ENCODE measurements around the gene GPR158. TPM values are rescaled to one million over a fixed set of nuclear protein-coding genes. Genes with fewer than 3 reads are reported as not detected.

Gene GPR158
- total and polyA plus RNA-seq, 11 donors = 0.05 TPM; not detected in 9

DNA sequence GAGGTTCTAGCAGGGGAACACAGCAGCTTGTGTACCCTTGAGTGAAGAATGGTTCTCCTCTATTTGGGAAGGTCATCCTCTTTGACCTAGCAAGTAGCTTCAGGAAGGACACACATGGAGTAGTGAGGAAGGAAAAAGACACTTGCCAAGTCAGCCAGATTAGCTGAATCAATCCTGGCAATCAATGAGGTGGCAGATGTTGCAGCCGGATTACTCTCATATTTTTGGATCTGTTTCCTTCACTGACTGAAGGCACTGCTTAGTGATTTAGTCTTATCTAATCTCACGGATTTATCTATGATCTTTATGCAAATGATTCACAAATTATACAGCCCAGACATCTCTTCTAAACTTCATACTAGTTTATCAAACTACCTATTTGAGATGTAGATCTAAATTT, 218.8 kb downstream of the GPR158 start:
- Histone ChIP-seq H3K4me1 (no peaks in the 10 kb centered on the region), H3K27ac (no peak overlapping the region)

DNA sequence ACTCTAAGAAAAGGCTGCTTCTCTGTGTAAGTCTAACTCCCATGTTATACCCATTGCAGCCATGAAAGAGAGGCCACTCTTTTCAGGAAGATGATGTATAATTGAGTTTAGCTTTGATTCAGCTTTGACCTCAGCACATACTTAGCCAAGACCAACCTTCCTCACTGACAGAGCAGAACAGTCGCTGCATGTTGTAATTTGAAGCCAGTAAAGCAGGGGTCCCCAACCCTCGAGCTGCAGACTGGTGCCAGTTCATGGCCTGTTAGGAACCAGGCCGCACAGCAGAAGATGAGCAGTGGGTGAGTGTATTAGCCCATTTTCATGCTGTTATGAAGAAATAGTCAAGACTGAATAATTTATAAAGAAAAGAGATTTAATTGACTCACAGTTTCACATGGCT, 223.9 kb downstream of the GPR158 start:
- Histone ChIP-seq H3K27ac (no peak overlapping the region), H3K4me3 (no peak overlapping the region), H3K9me3 (no peaks in the 10 kb centered on the region), H3K4me1 (no peaks in the 10 kb centered on the region), H3K36me3 (no peaks in the 10 kb centered on the region), H3K27me3 (no peaks in the 10 kb centered on the region)
- DNase-seq (no peak), ATAC-seq (no peak)
- intact Hi-C loops (cut with DNase I) = no loop called here
- TF ChIP-seq POLR2A (IDR thresholded peaks at IDR 0.05) = no peak
- TF ChIP-seq, protein P1, sequence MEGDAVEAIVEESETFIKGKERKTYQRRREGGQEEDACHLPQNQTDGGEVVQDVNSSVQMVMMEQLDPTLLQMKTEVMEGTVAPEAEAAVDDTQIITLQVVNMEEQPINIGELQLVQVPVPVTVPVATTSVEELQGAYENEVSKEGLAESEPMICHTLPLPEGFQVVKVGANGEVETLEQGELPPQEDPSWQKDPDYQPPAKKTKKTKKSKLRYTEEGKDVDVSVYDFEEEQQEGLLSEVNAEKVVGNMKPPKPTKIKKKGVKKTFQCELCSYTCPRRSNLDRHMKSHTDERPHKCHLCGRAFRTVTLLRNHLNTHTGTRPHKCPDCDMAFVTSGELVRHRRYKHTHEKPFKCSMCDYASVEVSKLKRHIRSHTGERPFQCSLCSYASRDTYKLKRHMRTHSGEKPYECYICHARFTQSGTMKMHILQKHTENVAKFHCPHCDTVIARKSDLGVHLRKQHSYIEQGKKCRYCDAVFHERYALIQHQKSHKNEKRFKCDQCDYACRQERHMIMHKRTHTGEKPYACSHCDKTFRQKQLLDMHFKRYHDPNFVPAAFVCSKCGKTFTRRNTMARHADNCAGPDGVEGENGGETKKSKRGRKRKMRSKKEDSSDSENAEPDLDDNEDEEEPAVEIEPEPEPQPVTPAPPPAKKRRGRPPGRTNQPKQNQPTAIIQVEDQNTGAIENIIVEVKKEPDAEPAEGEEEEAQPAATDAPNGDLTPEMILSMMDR (IDR thresholded peaks at IDR 0.05) = no peak
- 63 to 76% (median 65%) methylated on average over 3 of the region's 3 CpGs for WGBS, 4 donors

More for the DNA sequence above, 218.8 kb downstream of the GPR158 start:
- WGBS, 4 donors = 43 to 59% (median 55%) methylated on average over 2 of the region's 2 CpGs
- no peak for TF ChIP-seq POLR2A (IDR thresholded peaks at IDR 0.05)
- TF ChIP-seq, protein P1 (IDR thresholded peaks at IDR 0.05) = no peak
- intact Hi-C loops (cut with DNase I) = no loop called here
- DNase-seq (no peak), ATAC-seq (no peak)
- no peaks in the 10 kb centered on the region for H3K27me3 ChIP-seq
- no peak overlapping the region for H3K4me3 ChIP-seq
- peaks cover 0 to 17% (median 0%) of the 10 kb centered on the region in 12 donors for H3K9me3 ChIP-seq
- no peaks in the 10 kb centered on the region for H3K36me3 ChIP-seq

DNA sequence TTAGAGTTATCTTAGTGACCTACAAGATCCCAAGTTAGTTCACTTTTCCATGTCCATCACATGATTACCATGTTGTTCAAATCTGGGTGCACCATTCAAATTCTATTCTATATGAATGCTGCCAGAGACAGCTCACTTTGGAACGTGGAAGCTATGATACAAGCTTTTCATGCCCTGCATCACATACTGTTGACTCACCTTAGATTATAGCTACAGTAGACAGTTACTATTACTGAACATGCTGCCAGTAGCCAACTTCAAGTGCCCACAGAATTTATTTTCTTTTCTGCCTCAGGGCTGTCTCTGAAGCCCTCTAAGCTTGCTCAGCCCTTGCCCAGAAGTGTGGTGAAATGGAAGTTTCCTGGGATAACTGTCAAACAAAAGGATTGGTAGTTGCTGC, 231.1 kb downstream of the GPR158 start:
- DNase-seq (no peak), ATAC-seq (no peak)
- Histone ChIP-seq H3K27me3 (no peaks in the 10 kb centered on the region), H3K36me3 (no peaks in the 10 kb centered on the region), H3K4me1 (no peaks in the 10 kb centered on the region), H3K27ac (no peak overlapping the region), H3K9me3 (no peaks in the 10 kb centered on the region), H3K4me3 (no peak overlapping the region)
- TF ChIP-seq, protein P1 (IDR thresholded peaks at IDR 0.05) = no peak
- no peak for TF ChIP-seq POLR2A (IDR thresholded peaks at IDR 0.05)
- intact Hi-C loops (cut with DNase I) = no loop called here
- 57 to 71% (median 69%) methylated on average over 1 of the region's 1 CpG for WGBS, 4 donors

DNA sequence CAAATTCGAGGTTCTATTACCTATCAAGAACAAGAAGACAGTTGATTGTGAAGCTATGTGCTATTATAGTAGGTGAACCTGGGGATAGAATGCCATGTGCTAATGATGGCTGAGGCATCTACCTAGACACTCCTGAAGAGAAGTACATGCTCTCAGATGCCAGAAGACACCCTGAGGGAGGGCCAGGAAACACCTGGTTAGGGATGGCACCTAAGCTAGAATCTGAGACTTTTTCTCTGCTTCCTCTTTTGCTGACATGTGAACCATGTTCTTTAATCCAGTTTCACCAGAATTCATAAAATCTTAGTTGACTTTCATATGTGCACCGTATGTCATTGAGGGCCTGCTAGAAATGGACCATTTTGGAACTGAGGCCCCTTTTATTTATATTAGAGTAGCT, 242.8 kb downstream of the GPR158 start:
- WGBS, 4 donors = 67 to 76% (median 73%) methylated on average over 2 of the region's 2 CpGs
- TF ChIP-seq POLR2A (IDR thresholded peaks at IDR 0.05) = no peak
- TF ChIP-seq, protein P1 (IDR thresholded peaks at IDR 0.05) = no peak

More for the DNA sequence above, 242.8 kb downstream of the GPR158 start:
- no peak for ATAC-seq
- intact Hi-C loops (cut with DNase I) = no loop called here
- Histone ChIP-seq H3K9me3 (peaks cover 0 to 7% (median 0%) of the 10 kb centered on the region in 12 donors), H3K36me3 (no peaks in the 10 kb centered on the region), H3K4me3 (no peak overlapping the region), H3K27ac (no peak overlapping the region), H3K27me3 (no peaks in the 10 kb centered on the region), H3K4me1 (no peaks in the 10 kb centered on the region)
- DNase-seq = no peak
